PC-9 (cell line): Measurements from ENCODE around the gene PTPN22. TPM values are rescaled to one million over a fixed set of nuclear protein-coding genes. Genes with fewer than 3 reads are reported as not detected.

ENCODE experiments used
- BruUV-seq: library from RNA; stranded (reverse); fragments of 400-500 nt; replicated peaks from 2 replicates; lab custom pipeline; 2021; lab: Mats Ljungman, UMichigan
- CTCF ChIA-PET: fragments of 300-600 bp; sonication (Branson Sonifier 250); formaldehyde crosslinking; loops from one replicate; lab custom pipeline; 2022; ENCODE audit warnings: antibody characterized with exemption; lab: Charles Lee
- POLR2A ChIA-PET: fragments of 300-600 bp; sonication (Branson Sonifier 250); formaldehyde crosslinking; loops from one replicate; lab custom pipeline; 2022; ENCODE audit warnings: antibody characterized with exemption; ENCODE audit not compliant: unreplicated experiment; lab: Charles Lee
- DNase-seq, 2 experiments: peaks; one replicate each; pipeline versions ENCODE4 v3.0.0 to v3.0.0-alpha.2; 2015 to 2022; ENCODE audit warnings: mixed read lengths in 1 of 2
- H2AFZ ChIP-seq: fragments of 200-600 bp; sonication (generic); 2 replicates; pipeline ENCODE4 v1.8.1; 2017; ENCODE audit warnings: antibody characterized with exemption
- H3F3A ChIP-seq: fragments of 200-600 bp; sonication (generic); 2 replicates; pipeline ENCODE4 v1.8.1; 2017; ENCODE audit warnings: antibody characterized with exemption, mild to moderate bottlenecking, low read depth; ENCODE audit not compliant: insufficient read depth
- H3K27ac ChIP-seq: fragments of 200-600 bp; sonication (generic); 2 replicates; pipeline ENCODE4 v1.6.1; 2016; ENCODE audit warnings: mixed run types
- H3K27me3 ChIP-seq: fragments of 200-600 bp; sonication (generic); 2 replicates; pipeline ENCODE4 v1.6.1; 2016; ENCODE audit warnings: low read depth, mixed run types; ENCODE audit not compliant: insufficient read depth
- H3K36me3 ChIP-seq: fragments of 200-600 bp; sonication (generic); 2 replicates; pipeline ENCODE4 v1.6.1; 2016; ENCODE audit warnings: low read depth, mixed run types
- H3K4me1 ChIP-seq: fragments of 200-600 bp; sonication (generic); replicated peaks from 2 replicates; pipeline ENCODE4 v1.6.1; 2016; ENCODE audit warnings: mixed run types; ENCODE audit not compliant: insufficient read depth
- H3K4me2 ChIP-seq: fragments of 200-600 bp; sonication (generic); 2 replicates; pipeline ENCODE4 v1.6.1; 2017; ENCODE audit warnings: mixed run types
- H3K4me3 ChIP-seq: fragments of 200-600 bp; sonication (generic); 2 replicates; pipeline ENCODE4 v1.6.1; 2016; ENCODE audit warnings: mixed run types
- H3K79me2 ChIP-seq: fragments of 200-600 bp; sonication (generic); 2 replicates; pipeline ENCODE4 v1.6.1; 2017; ENCODE audit warnings: low read depth, mixed run types
- H3K9me2 ChIP-seq: fragments of 200-600 bp; sonication (generic); 2 replicates; pipeline ENCODE4 v1.8.1; 2017; ENCODE audit warnings: mild to moderate bottlenecking; ENCODE audit not compliant: insufficient read depth
- H3K9me3 ChIP-seq: fragments of 200-600 bp; sonication (generic); 2 replicates; pipeline ENCODE4 v1.8.1; 2016; ENCODE audit warnings: low read depth; ENCODE audit not compliant: insufficient read depth
- H4K20me1 ChIP-seq: fragments of 200-600 bp; sonication (generic); 2 replicates; pipeline ENCODE4 v1.8.1; 2017; ENCODE audit not compliant: insufficient read depth
- EZH2 ChIP-seq: fragments of 200-600 bp; sonication (generic); IDR thresholded peaks from 2 replicates; pipeline ENCODE4 v1.8.0; 2017; ENCODE audit warnings: antibody characterized with exemption, low read depth
- intact Hi-C: fragments of 100-400 bp; cut with micrococcal nuclease; formaldehyde crosslinking; loops from one replicate; pipeline ENCODE4 v1.10.0; 2022; ENCODE audit not compliant: unreplicated experiment
- total RNA-seq: library from RNA; stranded (reverse); gene quantifications from 2 replicates; pipeline ENCODE4 v1.2.3, GENCODE V29; 2021
- TF ChIP-seq, protein P1 (sequence below): fragments of 200-600 bp; sonication (generic); conservative IDR thresholded peaks from 2 replicates; pipeline ENCODE4 v1.6.1; 2017; ENCODE audit warnings: mixed run types, antibody characterized with exemption, mild to moderate bottlenecking, moderate library complexity

Gene PTPN22
- total RNA-seq, 1 experiment from 2014 or later, result 0.11 TPM

DNA sequence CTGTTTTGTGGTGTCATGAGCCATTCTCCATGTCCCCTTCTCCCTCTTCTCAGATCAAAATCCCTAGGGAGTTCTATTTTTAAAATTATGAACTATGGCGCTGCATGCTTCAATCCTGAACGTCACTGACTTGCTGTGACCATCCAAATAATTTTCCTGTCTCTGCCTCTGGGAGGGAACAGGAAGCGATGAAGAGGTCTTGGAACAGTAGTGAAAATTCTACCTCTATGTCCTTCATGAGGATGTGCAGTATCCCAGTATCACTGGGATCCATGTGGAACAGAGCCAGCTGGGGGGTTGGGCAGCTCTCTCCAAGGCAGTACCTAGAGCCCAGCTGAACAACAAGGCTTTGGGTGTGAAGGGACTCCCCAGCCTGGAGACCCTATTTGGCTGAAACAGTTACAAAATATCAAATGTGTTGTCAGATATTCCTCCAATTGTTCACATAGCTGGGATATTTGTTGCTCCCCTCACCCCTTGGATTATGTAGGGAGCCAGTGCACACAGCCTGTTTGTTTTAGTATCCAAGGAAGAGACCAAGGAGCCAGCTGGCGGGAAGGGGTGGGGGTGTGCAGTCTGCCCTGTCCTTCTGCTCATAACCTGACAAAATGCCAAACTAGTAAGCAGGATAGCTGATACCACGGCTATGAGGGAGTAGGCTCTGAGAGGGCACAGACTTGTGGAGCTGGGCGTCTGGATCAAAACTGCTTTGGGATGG lies 41.2 kb upstream of the PTPN22 start:
- H3K27ac ChIP-seq, result no peak overlapping the region
- no peaks in the 10 kb centered on the region; the same call in 1 of the 2 replicates for H3K4me1 ChIP-seq
- no peak overlapping the region for H3K4me3 ChIP-seq
- no peak for DNase-seq
- H3K4me2 ChIP-seq, result no peak overlapping the region
- no peaks in the 10 kb centered on the region for H3K79me2 ChIP-seq
- intact Hi-C loops, result no loop called here
- no peaks in the 10 kb centered on the region for H3K9me2 ChIP-seq
- ChIA-PET CTCF (interaction anchor here (0.7 kb wide), 1 partner anchor 534 kb away, joined by 7 read pairs; no protein-coding TSS in a partner anchor), POLR2A (no interaction called here)
- peaks cover 17% of the 10 kb centered on the region; the same call in 1 of the 2 replicates for H3K36me3 ChIP-seq
- TF ChIP-seq EZH2, result no peak
- TF ChIP-seq, protein P1, sequence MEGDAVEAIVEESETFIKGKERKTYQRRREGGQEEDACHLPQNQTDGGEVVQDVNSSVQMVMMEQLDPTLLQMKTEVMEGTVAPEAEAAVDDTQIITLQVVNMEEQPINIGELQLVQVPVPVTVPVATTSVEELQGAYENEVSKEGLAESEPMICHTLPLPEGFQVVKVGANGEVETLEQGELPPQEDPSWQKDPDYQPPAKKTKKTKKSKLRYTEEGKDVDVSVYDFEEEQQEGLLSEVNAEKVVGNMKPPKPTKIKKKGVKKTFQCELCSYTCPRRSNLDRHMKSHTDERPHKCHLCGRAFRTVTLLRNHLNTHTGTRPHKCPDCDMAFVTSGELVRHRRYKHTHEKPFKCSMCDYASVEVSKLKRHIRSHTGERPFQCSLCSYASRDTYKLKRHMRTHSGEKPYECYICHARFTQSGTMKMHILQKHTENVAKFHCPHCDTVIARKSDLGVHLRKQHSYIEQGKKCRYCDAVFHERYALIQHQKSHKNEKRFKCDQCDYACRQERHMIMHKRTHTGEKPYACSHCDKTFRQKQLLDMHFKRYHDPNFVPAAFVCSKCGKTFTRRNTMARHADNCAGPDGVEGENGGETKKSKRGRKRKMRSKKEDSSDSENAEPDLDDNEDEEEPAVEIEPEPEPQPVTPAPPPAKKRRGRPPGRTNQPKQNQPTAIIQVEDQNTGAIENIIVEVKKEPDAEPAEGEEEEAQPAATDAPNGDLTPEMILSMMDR, result no peak
- no peaks in the 10 kb centered on the region for H3K27me3 ChIP-seq
- peaks cover 5% of the 10 kb centered on the region; the same call in 1 of the 2 replicates for H3F3A ChIP-seq
- no peaks in the 10 kb centered on the region for H3K9me3 ChIP-seq
- BruUV-seq, result no TSS peak
- H4K20me1 ChIP-seq, result no peaks in the 10 kb centered on the region
- H2AFZ ChIP-seq, result no peak overlapping the region

DNA sequence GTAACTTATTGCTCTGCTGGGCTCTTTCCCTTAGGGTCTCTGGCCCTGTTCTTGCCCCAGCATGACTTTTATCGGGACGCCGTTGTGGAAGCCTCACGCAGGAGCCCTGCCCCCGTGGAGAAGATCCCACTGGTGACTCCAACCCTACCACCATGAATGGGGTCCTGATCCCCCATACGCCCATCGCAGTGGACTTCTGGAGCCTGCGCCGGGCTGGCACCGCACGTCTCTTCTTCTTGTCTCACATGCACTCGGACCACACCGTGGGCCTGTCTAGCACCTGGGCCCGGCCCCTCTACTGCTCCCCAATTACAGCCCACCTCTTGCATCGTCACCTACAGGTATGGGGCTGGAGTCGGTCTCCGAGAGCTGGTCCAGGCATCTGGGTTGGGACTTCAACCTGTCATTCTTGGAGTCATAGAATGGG lies 33.9 kb upstream of the PTPN22 start:
- Histone ChIP-seq H3K79me2 (peaks cover 35% of the 10 kb centered on the region), H2AFZ (peak overlapping the region; percentile 100), H3K4me1 (peaks cover 10% of the 10 kb centered on the region), H3K4me2 (peak overlapping the region; percentile 94), H3K36me3 (0 out of 2 replicates have a peak, but pooled peaks cover 9% of the 10 kb centered on the region), H3K9me2 (no peaks in the 10 kb centered on the region), H3F3A (peaks cover 10% of the 10 kb centered on the region), H3K4me3 (peak overlapping the region; percentile 85), H3K27me3 (no peaks in the 10 kb centered on the region), H4K20me1 (no peaks in the 10 kb centered on the region), H3K27ac (peak overlapping the region; percentile 21; the same call in 1 of the 2 replicates), H3K9me3 (no peaks in the 10 kb centered on the region)
- intact Hi-C loops, result loop anchor here (1.0 kb wide), 4 partner anchors 24 to 146 kb away; partner anchors contain the start of genes HIPK1, PHTF1 and RSBN1
- POLR2A ChIA-PET, result interaction anchor here (1.0 kb wide), 1 partner anchor 24 kb away, joined by 6 read pairs; the partner anchor contains the start of gene HIPK1
- peak in 1 of 2 experiments; percentile 59 for DNase-seq
- TF ChIP-seq, protein P1, result no peak; the same call in 1 of the 2 replicates
- no peak for TF ChIP-seq EZH2
- BruUV-seq, result TSS peak; percentile 45
- CTCF ChIA-PET, result interaction anchor here (1.1 to 1.5 kb wide), 2 partner anchors 23 to 31 kb away, joined by 3 to 5 read pairs; partner anchors contain the start of gene HIPK1

DNA sequence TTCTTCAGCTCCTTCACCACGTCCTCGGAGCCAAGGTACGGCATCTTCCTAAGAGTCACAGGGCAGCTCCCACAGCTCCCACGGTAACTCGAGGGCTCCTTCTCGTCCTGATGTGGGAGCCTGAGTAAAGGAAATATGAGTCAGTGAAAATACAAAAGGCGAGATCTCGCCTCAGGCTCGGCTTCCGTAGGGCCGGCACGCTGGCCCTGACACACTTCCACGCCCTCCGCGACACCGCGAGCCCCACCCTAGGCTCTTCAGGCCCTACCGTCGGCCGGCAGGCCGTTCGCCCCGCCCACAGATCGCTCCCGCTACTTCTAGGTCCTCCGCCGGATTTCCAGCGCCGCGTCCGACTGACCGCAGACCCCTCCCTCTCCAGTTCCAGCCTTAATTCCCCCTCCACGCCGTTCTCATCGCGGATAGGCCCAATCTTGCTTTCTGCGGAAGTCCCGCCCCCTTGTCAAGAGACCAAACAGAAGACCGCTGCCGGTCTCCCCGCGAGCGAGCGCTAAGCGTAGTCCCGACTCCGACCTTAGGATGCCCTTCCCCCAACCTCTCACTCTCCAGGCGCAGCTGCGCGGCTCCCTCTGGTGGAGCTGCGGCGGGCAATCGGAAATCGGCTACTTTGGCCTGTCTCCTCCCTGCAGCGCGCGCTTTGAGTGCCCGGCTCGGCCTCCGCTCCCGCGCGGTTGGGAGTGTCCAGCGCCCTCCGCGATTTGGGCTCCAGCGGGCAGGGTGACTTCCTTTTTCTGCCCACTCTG lies 33.3 kb upstream of the PTPN22 start, which contains the start of the genes AP4B1 and DCLRE1B:
Gene AP4B1 (minus strand): TSS at position 126 of the 761 bp plus-strand sequence. CDS start 82 bp downstream, at position 44.
Gene DCLRE1B (plus strand): TSS at position 653 of the 761 bp plus-strand sequence. CDS start 261 bp downstream, outside the sequence.
- peak within 1 kb of the TSS; percentile 94 for H3K4me2 ChIP-seq
- ChIA-PET POLR2A (interaction anchor here (1.0 kb wide), 2 partner anchors 24 to 26 kb away, joined by 3 to 6 read pairs; partner anchors contain the start of gene HIPK1), CTCF (interaction anchor here (0.6 to 1.5 kb wide), 4 partner anchors 24 to 146 kb away, joined by 3 to 14 read pairs (median 4); partner anchors contain the start of genes HIPK1 and OLFML3)
- H3K9me2 ChIP-seq, result no peaks in the 10 kb centered on the region
- peak within 1 kb of the TSS; percentile 85 for H3K4me3 ChIP-seq
- H3K4me1 ChIP-seq, result peaks cover 10% of the 10 kb centered on the region
- no peaks in the 10 kb centered on the region for H3K9me3 ChIP-seq
- peak within 1 kb of the TSS; percentile 100 for H2AFZ ChIP-seq
- H3K36me3 ChIP-seq, result 0 out of 2 replicates have a peak, but pooled peaks cover 7% of the 10 kb centered on the region
- peak within 1 kb of the TSS; percentile 65 for H3K27ac ChIP-seq
- H3F3A ChIP-seq, result peaks cover 10% of the 10 kb centered on the region
- no peaks in the 10 kb centered on the region for H4K20me1 ChIP-seq
- peak; percentile 98 to 100 for DNase-seq
- peaks cover 35% of the 10 kb centered on the region for H3K79me2 ChIP-seq
- intact Hi-C loops, result loop anchor here (1.0 kb wide), 4 partner anchors 24 to 146 kb away; partner anchors contain the start of genes HIPK1, PHTF1 and RSBN1
- TF ChIP-seq, protein P1, result peak; percentile 69
- no peak for TF ChIP-seq EZH2
- BruUV-seq, result no TSS peak
- no peaks in the 10 kb centered on the region for H3K27me3 ChIP-seq
